ENCODE results near the gene DCXR.
"Not testable (repeated sequence)": the region's sequence is repeated elsewhere in the genome, so short reads cannot be mapped to it uniquely, and the experiment has no call there.

The DCXR gene

DNA sequence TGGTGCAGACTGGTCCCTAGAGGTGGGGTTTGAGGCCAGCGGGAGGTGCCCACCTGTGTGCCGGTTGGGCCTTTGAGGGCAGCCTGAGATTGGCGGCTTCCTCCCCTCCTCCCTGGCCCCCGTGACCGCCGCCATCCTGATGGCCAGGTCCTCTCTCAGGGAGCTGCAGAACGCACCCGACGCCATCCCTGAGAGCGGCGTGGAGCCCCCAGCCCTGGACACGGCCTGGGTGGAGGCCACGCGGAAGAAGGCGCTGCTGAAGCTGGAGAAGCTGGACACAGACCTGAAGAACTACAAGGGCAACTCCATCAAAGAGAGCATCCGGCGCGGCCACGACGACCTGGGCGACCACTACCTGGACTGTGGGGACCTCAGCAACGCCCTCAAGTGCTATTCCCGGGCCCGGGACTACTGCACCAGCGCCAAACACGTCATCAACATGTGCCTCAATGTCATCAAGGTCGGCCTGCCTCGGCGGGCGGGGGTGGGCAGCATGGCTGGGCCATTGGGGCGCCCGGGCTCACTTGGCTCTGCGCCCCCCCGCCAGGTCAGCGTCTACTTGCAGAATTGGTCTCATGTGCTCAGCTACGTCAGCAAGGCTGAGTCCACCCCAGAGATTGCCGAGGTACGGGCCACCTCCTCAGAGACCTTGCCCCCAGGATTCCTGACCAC lies 17.0 kb upstream of the DCXR start:
- no peak for DNase-seq

GRCh38 chr17:82053556-82054263 lies 16.2 kb upstream of the DCXR start:
- DNase-seq = no peak

DNA sequence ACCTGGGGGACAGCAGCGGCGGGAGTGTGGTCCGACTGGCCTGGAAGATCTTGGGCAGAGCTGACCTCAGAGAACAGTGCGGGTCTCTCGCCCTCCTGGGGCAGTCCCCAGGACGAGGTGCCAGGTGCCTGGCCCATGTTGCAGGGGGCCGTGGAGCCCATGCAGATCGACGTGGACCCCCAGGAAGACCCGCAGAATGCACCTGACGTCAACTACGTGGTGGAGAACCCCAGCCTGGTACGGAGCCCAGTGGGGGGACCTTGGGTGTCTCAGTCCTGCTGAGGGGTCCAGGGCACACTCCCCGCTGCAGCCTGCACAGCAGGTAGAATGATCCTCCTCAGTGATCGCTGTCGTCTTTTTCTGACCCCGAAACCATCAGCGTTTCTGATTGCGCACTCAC lies 15.6 kb upstream of the DCXR start:
- no peak for DNase-seq

DNA sequence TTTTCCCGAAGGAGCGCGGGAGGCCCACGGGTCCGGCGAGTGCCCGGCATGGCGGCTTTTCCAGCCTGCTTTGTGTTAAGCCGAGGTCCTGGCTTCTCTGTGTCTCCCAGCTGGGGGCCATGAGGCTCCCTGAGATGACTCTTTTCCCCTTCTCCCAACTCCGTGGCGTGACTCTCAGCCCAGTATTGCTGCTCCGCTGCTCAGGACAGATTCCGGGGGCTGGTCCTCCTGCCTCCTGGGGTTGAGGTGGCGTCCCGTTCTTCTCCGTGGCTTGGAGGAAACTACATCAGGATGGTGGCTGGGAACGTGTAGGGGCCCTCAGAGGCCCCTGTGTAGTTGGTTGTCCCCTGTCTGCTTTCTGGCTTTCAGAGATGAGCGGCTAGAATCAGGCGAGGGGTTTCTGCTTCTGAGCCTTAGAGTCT lies 15.2 kb upstream of the DCXR start:
- no peak for DNase-seq

- no peak for DNase-seq
Measured at GRCh38 chr17:82051776-82052637, 14.5 kb upstream of the DCXR start, which contains the start of the genes GPS1 and RFNG. TSS of gene GPS1 (plus strand) at chr17:82051898. CDS start at chr17:82051932, 34 bp downstream. TSS of gene RFNG (minus strand) at chr17:82051811. CDS start at chr17:82051766, 45 bp downstream.

DNA sequence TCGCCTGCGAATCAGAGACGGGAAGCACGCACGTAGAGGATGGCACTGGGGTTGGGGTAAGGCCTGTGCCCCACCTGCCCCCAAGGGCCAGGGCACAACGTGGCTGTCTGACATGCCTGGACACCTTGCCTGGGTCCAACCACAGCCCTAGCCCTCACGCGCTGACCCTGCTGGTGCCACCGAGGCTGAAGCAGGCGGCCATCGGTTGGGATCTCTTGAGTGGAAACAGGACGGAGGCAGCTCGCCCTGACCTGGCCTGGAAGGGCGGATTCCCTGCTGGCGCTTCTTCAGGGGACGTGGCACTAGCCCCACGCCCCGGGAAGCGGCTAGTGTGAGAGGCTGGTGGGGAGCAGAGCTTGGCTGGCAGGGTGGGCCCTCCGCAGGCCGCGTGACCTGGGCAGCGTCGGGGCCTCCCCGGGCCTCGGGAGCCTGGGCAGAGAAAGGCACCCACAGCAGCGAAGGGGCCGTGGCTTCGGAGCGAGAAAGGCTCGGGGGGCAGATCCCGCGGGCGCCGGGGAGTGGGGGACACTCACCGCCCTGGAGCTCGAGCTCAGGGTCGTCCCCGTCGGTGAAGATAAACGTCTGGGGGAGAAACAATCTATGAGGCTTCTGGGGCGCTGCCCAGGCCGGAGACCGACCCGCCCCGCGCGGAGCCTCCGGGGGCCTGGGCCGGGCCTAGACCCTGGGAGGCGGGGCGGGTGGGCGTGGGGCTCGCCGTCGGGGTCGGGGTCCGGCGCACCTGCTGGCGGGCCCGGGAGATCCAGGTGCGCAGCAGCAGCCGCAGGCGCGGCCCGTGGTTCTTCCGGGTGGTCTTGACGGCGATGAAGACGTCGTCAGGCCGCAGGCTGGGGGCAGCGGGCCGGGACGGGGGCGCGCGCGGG lies 13.5 kb upstream of the DCXR start:
- no peak for DNase-seq

- no peak for DNase-seq
Measured at GRCh38 chr17:82050152-82050760, 12.8 kb upstream of the DCXR start.

GRCh38 chr17:82049521-82049971 lies 12.0 kb upstream of the DCXR start:
- no peak for DNase-seq

DNA sequence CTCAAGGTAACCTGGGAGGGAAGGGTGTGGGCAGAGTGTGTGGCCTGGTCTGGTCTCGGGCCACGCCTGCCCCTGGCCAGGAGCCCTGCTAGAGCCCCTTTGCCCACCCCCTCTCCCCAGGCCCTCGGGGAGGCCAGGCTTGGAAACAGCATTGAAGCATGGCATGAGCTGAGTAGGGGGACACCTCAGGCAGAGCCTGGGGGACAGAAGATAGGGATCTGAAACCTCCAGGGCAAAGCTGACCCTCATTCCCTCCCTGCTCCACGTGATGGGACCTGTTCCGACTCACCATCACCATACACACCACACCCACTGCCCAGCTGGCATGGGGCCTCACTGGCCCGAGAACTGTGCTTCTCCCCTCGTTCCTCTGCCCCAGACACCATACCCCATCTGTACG lies 11.6 kb upstream of the DCXR start:
- no peak for DNase-seq

DNA sequence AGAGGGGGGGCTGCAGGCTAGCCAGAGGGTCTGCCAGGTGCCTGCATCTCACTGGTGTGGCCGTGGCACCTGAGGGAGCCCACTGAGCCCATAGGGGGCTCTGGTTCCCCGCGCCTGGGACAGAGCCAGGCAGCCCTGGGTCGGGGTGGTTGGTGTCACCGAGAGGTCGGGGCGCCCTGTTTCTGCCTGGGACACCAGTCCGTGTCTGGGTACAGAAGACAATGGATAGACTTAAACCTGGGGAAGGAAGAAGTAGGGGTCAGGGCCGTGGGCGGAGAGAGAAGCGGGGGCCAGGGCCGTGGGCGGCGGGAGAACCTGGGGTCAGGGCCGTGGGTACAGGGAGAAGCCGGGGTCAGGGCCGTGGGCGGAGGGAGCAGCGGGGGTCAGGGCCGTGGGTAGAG lies 11.1 kb upstream of the DCXR start:
- DNase-seq = no peak

DNA sequence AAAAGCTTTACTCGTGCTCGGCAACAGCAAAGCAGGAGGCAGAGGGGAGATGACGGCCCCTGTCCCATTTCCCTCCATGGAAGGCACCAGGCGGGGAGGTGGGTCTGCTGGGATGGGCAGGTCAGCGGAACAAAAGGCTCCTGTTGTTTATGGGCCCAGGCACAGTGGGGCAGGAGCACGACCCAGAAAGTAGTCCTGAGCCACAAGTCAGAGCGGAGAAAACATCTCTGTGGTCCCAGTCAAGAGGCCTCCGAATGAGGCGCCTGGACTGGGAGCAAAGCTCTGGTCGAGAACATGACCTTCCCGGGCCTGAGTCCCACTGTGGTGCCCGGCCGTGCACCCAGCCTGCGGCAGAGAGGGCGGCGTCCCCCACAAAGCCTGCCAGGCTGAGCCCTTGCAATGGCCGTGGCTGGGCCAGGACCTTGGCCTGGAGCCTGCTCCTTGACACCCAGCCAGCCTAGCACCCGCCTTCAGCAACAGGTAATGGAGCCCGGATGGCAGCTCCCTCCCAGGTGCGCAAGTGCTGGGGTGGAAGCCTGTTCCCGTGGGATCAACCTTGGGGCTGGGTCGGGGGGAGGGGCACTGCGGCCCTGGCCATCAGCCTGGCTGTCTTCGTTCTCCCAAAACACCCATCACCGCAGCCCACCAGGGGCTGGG lies 10.5 kb upstream of the DCXR start:
- no peak for DNase-seq

GRCh38 chr17:82047379-82047778 lies 9.9 kb upstream of the DCXR start:
- no peak for DNase-seq

DNA sequence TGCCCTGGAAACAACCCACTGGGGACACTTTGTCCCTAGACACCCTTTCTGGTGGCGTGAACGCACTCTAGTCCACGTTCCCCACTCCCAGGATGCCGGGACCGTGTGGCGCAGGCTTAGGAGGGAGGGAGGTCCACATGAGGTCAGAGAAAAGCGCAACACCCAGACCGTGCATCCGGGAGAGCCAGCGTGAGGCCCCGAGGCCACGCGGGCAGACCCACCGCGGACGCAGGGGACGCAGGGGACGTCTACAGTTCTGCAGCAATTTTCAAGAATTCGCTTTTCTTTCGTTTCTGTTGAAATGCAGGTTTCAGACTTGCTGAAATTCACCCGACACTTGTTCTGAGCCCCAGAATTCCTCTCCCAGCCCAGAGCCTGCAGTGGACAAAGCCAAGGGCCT lies 9.4 kb upstream of the DCXR start:
- DNase-seq = no peak

- no peak for DNase-seq
Measured at GRCh38 chr17:82045936-82046484, 8.5 kb upstream of the DCXR start.

- DNase-seq = no peak
Measured at GRCh38 chr17:82043507-82043906, 6.0 kb upstream of the DCXR start.

DNA sequence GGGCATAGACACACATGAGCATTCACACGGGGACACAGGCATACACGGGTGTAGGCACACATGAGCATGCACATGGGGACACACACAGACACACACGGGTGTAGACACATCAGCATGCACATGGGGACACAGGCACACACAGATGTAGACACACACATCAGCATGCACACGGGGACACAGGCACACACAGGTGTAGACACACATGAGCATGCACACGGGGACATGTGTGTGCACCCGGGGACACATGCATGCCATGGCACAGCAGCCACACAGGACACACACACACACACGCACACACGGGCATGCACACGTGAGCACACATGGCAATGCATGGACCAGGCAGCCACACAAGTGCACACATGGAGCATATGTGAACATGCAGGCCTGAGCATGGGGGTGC lies 5.2 kb upstream of the DCXR start:
- DNase-seq = no peak

DNA sequence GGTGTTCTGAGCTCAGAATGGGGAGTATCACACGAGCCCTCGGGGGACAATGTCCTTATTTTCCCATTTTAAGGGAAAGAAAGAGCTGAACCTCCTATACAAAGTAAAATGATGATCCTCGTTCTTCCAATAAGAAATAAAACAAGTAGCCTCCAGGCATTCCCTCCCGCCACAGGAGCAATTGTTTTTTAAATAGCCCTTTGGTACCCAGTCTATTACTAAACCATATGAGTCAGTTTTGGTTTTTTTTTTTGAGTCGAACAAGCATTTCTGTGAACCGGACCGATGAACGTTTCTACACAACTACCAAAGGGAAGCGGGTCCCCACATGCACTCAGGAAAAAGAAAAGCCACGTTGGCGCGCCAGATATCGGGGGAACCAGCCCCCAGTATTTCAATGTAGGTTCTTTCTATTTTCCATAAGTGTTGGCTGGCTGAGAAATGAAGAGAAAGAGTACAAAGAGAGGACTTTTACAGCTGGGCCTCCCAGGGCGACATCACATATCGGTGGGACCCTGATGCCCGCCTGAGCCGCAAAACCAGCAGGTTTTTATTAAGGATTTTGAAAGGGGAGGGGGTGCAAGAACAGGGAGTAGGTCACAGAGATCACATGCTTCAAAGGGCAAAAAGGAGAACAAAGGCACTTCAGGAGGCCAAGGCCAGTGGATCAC lies 3.8 kb upstream of the DCXR start:
- no peak for DNase-seq

DNA sequence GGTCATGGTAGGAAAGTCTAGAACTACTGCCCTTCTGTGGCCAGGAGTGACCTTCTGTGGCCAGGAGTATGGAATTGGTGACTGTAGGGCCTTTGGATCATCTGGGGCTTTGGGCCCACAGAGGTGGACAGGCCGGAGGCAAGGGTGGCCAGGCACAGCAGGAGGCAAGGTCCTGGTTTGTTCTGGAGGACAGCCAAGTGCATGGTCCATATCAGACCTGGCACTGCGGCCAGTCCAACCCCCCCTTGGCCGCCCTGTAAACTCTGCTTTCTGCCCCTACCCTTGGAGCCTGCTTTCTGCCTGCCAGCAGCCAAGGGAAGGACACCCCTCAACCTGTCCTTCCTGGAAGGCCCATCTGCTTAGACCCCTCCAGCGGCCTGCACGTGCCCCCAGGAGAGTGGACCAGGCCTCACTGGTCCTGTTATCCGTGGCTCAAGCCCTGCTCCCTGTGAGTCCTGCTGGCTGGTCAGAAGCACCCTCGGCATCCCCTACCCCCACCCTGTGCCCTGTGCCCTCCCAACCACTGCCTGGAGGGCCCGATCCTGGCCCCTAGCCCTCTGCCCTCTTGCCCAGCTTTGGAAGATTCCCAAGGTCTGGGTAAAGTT lies 2.3 kb upstream of the DCXR start:
- DNase-seq = no peak

GRCh38 chr17:82038796-82039409 lies 1.4 kb upstream of the DCXR start:
- not testable (repeated sequence) for DNase-seq

- no peak for DNase-seq
Measured at GRCh38 chr17:82037889-82038195, 345 bp upstream of the DCXR start.
